ENCODE results near the gene FMN1. TPM values are rescaled to one million over a fixed set of nuclear protein-coding genes. Genes with fewer than 3 reads are reported as not detected.

Gene FMN1
- total RNA-seq, 1 experiment from 2014 or later, result 4.5 TPM

DNA sequence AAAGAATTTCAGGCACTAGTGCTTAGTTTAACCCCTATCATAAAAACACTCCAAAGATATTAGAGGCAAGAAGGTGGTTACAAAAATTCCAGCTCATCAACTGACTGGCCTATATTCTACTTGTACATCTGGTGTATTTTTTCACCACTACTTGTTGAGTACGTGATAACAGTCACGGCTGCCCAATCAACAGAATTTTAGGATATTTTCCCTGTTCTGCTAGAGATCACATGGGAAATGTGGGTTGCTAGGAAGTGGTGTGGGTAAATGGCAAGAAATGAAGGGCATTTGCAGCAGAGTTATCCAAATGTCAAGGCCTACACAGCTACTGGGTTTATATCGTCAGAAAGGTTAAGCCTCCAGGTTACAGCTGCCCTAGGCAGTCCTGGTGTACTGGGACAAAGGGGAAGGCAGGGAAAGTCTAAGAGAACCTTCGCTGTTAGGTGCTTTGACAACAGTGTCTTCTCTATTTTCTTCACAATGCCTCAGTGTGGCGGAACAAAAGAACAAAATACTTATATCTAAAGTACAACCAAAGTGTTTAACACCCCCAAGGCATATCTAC lies 81.9 kb downstream of the FMN1 start:
- Mint-ChIP-seq H3K4me3 (no peak overlapping the region), H3K27me3 (ENCODE audit: low read depth) (no peaks in the 10 kb centered on the region), H3K36me3 (no peaks in the 10 kb centered on the region), H3K9me3 (peaks cover 6% of the 10 kb centered on the region), H3K27ac (no peak overlapping the region), H3K4me1 (peaks cover 56% of the 10 kb centered on the region)
- ChIA-PET POLR2A (no interaction called here), CTCF (no interaction called here)
- ATAC-seq, result 0 out of 2 replicates have a peak, but pooled peaks have one; percentile 29
- TF ChIP-seq, protein P1, sequence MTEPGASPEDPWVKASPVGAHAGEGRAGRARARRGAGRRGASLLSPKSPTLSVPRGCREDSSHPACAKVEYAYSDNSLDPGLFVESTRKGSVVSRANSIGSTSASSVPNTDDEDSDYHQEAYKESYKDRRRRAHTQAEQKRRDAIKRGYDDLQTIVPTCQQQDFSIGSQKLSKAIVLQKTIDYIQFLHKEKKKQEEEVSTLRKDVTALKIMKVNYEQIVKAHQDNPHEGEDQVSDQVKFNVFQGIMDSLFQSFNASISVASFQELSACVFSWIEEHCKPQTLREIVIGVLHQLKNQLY (CRISPR knock-in tag; IDR thresholded peaks at IDR 0.05), result no peak
- TF ChIP-seq PRRX2 (CRISPR knock-in tag; IDR thresholded peaks at IDR 0.05) (no peak), ESRRA (CRISPR knock-in tag; IDR thresholded peaks at IDR 0.05; ENCODE audit: borderline replicate concordance) (no peak), FOXK1 (CRISPR knock-in tag; IDR thresholded peaks at IDR 0.05) (no peak), CDX4 (CRISPR knock-in tag; IDR thresholded peaks at IDR 0.05; ENCODE audit: borderline replicate concordance) (no peak), ETV6 (CRISPR knock-in tag; IDR thresholded peaks at IDR 0.05) (no peak), NFATC4 (CRISPR knock-in tag; IDR thresholded peaks at IDR 0.05) (no peak), MYBL2 (CRISPR knock-in tag; IDR thresholded peaks at IDR 0.05) (no peak), ZNF281 (CRISPR knock-in tag; IDR thresholded peaks at IDR 0.05) (no peak), TEAD4 (CRISPR knock-in tag; IDR thresholded peaks at IDR 0.05) (no peak), ELF4 (CRISPR knock-in tag; IDR thresholded peaks at IDR 0.05; ENCODE audit: low read depth) (no peak), ZBTB43 (CRISPR knock-in tag; IDR thresholded peaks at IDR 0.05) (no peak), IRF2 (CRISPR knock-in tag; IDR thresholded peaks at IDR 0.05; ENCODE audit: borderline replicate concordance, low read depth) (no peak), NR2C2 (CRISPR knock-in tag; IDR thresholded peaks at IDR 0.05) (no peak), ZNF317 (CRISPR knock-in tag; IDR thresholded peaks at IDR 0.05; ENCODE audit: borderline replicate concordance, low read depth) (no peak), ZNF396 (CRISPR knock-in tag; IDR thresholded peaks at IDR 0.05; ENCODE audit: borderline replicate concordance) (no peak), PREB (CRISPR knock-in tag; IDR thresholded peaks at IDR 0.05; ENCODE audit: borderline replicate concordance) (no peak)
- TF ChIP-seq, protein P2, sequence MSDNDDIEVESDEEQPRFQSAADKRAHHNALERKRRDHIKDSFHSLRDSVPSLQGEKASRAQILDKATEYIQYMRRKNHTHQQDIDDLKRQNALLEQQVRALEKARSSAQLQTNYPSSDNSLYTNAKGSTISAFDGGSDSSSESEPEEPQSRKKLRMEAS (CRISPR knock-in tag; IDR thresholded peaks at IDR 0.05), result no peak
- no peak for DNase-seq (ENCODE audit: low spot score)

GRCh38 chr15:33111041-33111451 lies 83.5 kb downstream of the FMN1 start:
- peaks cover 6% of the 10 kb centered on the region for H3K9me3 Mint-ChIP-seq
- ChIA-PET CTCF (no interaction called here), POLR2A (no interaction called here)
- peaks cover 46% of the 10 kb centered on the region for H3K4me1 Mint-ChIP-seq
- H3K4me3 Mint-ChIP-seq, result no peak overlapping the region
- TF ChIP-seq TCF7 (CRISPR knock-in tag; IDR thresholded peaks at IDR 0.05; ENCODE audit: low read depth) (no peak), GABPB1 (CRISPR knock-in tag; IDR thresholded peaks at IDR 0.05) (no peak), GRHL2 (CRISPR knock-in tag; IDR thresholded peaks at IDR 0.05; ENCODE audit: insufficient replicate concordance, severe bottlenecking) (no peak), OVOL2 (CRISPR knock-in tag; IDR thresholded peaks at IDR 0.05; ENCODE audit: borderline replicate concordance) (no peak)
- TF ChIP-seq, protein P3, sequence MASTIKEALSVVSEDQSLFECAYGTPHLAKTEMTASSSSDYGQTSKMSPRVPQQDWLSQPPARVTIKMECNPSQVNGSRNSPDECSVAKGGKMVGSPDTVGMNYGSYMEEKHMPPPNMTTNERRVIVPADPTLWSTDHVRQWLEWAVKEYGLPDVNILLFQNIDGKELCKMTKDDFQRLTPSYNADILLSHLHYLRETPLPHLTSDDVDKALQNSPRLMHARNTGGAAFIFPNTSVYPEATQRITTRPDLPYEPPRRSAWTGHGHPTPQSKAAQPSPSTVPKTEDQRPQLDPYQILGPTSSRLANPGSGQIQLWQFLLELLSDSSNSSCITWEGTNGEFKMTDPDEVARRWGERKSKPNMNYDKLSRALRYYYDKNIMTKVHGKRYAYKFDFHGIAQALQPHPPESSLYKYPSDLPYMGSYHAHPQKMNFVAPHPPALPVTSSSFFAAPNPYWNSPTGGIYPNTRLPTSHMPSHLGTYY (CRISPR knock-in tag; IDR thresholded peaks at IDR 0.05), result no peak
- TF ChIP-seq, protein P4, sequence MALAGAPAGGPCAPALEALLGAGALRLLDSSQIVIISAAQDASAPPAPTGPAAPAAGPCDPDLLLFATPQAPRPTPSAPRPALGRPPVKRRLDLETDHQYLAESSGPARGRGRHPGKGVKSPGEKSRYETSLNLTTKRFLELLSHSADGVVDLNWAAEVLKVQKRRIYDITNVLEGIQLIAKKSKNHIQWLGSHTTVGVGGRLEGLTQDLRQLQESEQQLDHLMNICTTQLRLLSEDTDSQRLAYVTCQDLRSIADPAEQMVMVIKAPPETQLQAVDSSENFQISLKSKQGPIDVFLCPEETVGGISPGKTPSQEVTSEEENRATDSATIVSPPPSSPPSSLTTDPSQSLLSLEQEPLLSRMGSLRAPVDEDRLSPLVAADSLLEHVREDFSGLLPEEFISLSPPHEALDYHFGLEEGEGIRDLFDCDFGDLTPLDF (CRISPR knock-in tag; IDR thresholded peaks at IDR 0.05), result no peak
- no peak overlapping the region for H3K27ac Mint-ChIP-seq
- DNase-seq (ENCODE audit: low spot score) (no peak), ATAC-seq (0 out of 2 replicates have a peak, but pooled peaks have one; percentile 40)
- H3K27me3 Mint-ChIP-seq (ENCODE audit: low read depth), result no peaks in the 10 kb centered on the region
- H3K36me3 Mint-ChIP-seq, result no peaks in the 10 kb centered on the region
